ENCODE measurements around the gene CSPG4.
A peak's percentile ranks its signal among the peaks of the same experiment; 100 is the strongest.

Gene CSPG4

GRCh38 chr15:75727851-75728715 is 15.4 kb upstream of the CSPG4 start:
- H3K4me3 ChIP-seq (replicated peaks; ENCODE audit: low read depth, low read length), result no peak overlapping the region
- DNase-seq (ENCODE audit: low read depth), result peak; percentile 40
- peak; percentile 50 for TF ChIP-seq CTCF (IDR thresholded peaks at IDR 0.05; ENCODE audit: low read length, missing control alignments)

- H3K4me3 ChIP-seq (replicated peaks; ENCODE audit: low read depth, low read length), result no peak overlapping the region
- TF ChIP-seq CTCF (IDR thresholded peaks at IDR 0.05; ENCODE audit: low read length, missing control alignments), result no peak
- no peak for DNase-seq (ENCODE audit: low read depth)
Observed at GRCh38 chr15:75727031-75727531, 14.4 kb upstream of the CSPG4 start.

GRCh38 chr15:75725719-75726607 is 13.3 kb upstream of the CSPG4 start:
- H3K4me3 ChIP-seq (replicated peaks; ENCODE audit: low read depth, low read length), result no peak overlapping the region
- peak; percentile 11 for DNase-seq (ENCODE audit: low read depth)
- no peak for TF ChIP-seq CTCF (IDR thresholded peaks at IDR 0.05; ENCODE audit: low read length, missing control alignments)

GRCh38 chr15:75725006-75725718 is 12.5 kb upstream of the CSPG4 start:
- no peak overlapping the region for H3K4me3 ChIP-seq (replicated peaks; ENCODE audit: low read depth, low read length)
- no peak for DNase-seq (ENCODE audit: low read depth)
- no peak for TF ChIP-seq CTCF (IDR thresholded peaks at IDR 0.05; ENCODE audit: low read length, missing control alignments)

GRCh38 chr15:75723847-75724660 is 11.4 kb upstream of the CSPG4 start:
- no peak overlapping the region for H3K4me3 ChIP-seq (replicated peaks; ENCODE audit: low read depth, low read length)
- peak; percentile 97 for DNase-seq (ENCODE audit: low read depth)
- TF ChIP-seq CTCF (IDR thresholded peaks at IDR 0.05; ENCODE audit: low read length, missing control alignments), result no peak

All from fibroblast of pulmonary artery (primary cell).